ENCODE data around the gene HAT1.

Gene HAT1

GRCh38 chr2:171930385-171930784 lies 8.1 kb downstream of the HAT1 start:
- no peaks in the 10 kb centered on the region for H3K9me3 ChIP-seq (ENCODE audit: insufficient read depth, low read length, severe bottlenecking)
- ATAC-seq (ENCODE audit: insufficient read depth, low read depth) (no peak), DNase-seq (no peak)
- no peak for TF ChIP-seq EZH2 (IDR thresholded peaks at IDR 0.05; ENCODE audit: borderline replicate concordance, low read depth, low read length, severe bottlenecking)
- TF ChIP-seq CTCF (IDR thresholded peaks at IDR 0.05; ENCODE audit: borderline replicate concordance, extremely low read depth, low read length, poor library complexity, severe bottlenecking): no peak
- H3K79me2 ChIP-seq (ENCODE audit: insufficient read depth, low read length): peaks cover 98% of the 10 kb centered on the region
- H4K20me1 ChIP-seq (ENCODE audit: insufficient read depth, low read length): peaks cover 28% of the 10 kb centered on the region
- no peak overlapping the region for H2AFZ ChIP-seq (ENCODE audit: low read depth, low read length)
- no peaks in the 10 kb centered on the region for H3K27me3 ChIP-seq (ENCODE audit: insufficient read depth, low read length, poor library complexity)
- peaks cover 52% of the 10 kb centered on the region for H3K36me3 ChIP-seq (ENCODE audit: insufficient read depth, low read length)
- no peak overlapping the region for H3K27ac ChIP-seq (ENCODE audit: low read length)
- H3K9ac ChIP-seq (ENCODE audit: low read depth, low read length): no peak overlapping the region
- H3K4me3 ChIP-seq (ENCODE audit: low read depth in 1 of 2, low read length in 2 of 2): no peak overlapping the region
- H3K4me2 ChIP-seq (ENCODE audit: insufficient read depth, low read length): 0 out of 2 replicates have a peak overlapping the region, but pooled peaks have one; percentile 16
- H3K4me1 ChIP-seq (ENCODE audit: insufficient read depth, low read length): peaks cover 28% of the 10 kb centered on the region

- Histone ChIP-seq H3K27ac (ENCODE audit: low read length) (no peak overlapping the region), H3K4me3 (ENCODE audit: low read depth in 1 of 2, low read length in 2 of 2) (no peak overlapping the region), H2AFZ (ENCODE audit: low read depth, low read length) (no peak overlapping the region), H3K9me3 (ENCODE audit: insufficient read depth, low read length, severe bottlenecking) (no peaks in the 10 kb centered on the region), H3K4me2 (ENCODE audit: insufficient read depth, low read length) (no peak overlapping the region), H3K79me2 (ENCODE audit: insufficient read depth, low read length) (peaks cover 99% of the 10 kb centered on the region), H3K9ac (ENCODE audit: low read depth, low read length) (no peak overlapping the region), H3K27me3 (ENCODE audit: insufficient read depth, low read length, poor library complexity) (no peaks in the 10 kb centered on the region), H3K36me3 (ENCODE audit: insufficient read depth, low read length) (peaks cover 26% of the 10 kb centered on the region), H3K4me1 (ENCODE audit: insufficient read depth, low read length) (no peaks in the 10 kb centered on the region), H4K20me1 (ENCODE audit: insufficient read depth, low read length) (peaks cover 57% of the 10 kb centered on the region)
- ATAC-seq (ENCODE audit: insufficient read depth, low read depth) (no peak), DNase-seq (no peak)
- TF ChIP-seq EZH2 (IDR thresholded peaks at IDR 0.05; ENCODE audit: borderline replicate concordance, low read depth, low read length, severe bottlenecking) (no peak), CTCF (IDR thresholded peaks at IDR 0.05; ENCODE audit: borderline replicate concordance, extremely low read depth, low read length, poor library complexity, severe bottlenecking) (no peak)
These were observed 16.9 kb downstream of the HAT1 start for GRCh38 chr2:171939058-171939742.

GRCh38 chr2:171939743-171940071 lies 17.4 kb downstream of the HAT1 start:
- DNase-seq: no peak
- H3K4me1 ChIP-seq (ENCODE audit: insufficient read depth, low read length): no peaks in the 10 kb centered on the region

More at GRCh38 chr2:171939743-171940071, 17.4 kb downstream of the HAT1 start:
- ATAC-seq (ENCODE audit: insufficient read depth, low read depth): no peak
- Histone ChIP-seq H3K9me3 (ENCODE audit: insufficient read depth, low read length, severe bottlenecking) (no peaks in the 10 kb centered on the region), H3K27ac (ENCODE audit: low read length) (no peak overlapping the region), H3K4me3 (ENCODE audit: low read depth in 1 of 2, low read length in 2 of 2) (no peak overlapping the region), H2AFZ (ENCODE audit: low read depth, low read length) (no peak overlapping the region), H3K79me2 (ENCODE audit: insufficient read depth, low read length) (peaks cover 99% of the 10 kb centered on the region), H3K36me3 (ENCODE audit: insufficient read depth, low read length) (peaks cover 26% of the 10 kb centered on the region), H4K20me1 (ENCODE audit: insufficient read depth, low read length) (peaks cover 54% of the 10 kb centered on the region), H3K4me2 (ENCODE audit: insufficient read depth, low read length) (no peak overlapping the region), H3K9ac (ENCODE audit: low read depth, low read length) (no peak overlapping the region), H3K27me3 (ENCODE audit: insufficient read depth, low read length, poor library complexity) (no peaks in the 10 kb centered on the region)
- TF ChIP-seq EZH2 (IDR thresholded peaks at IDR 0.05; ENCODE audit: borderline replicate concordance, low read depth, low read length, severe bottlenecking) (no peak), CTCF (IDR thresholded peaks at IDR 0.05; ENCODE audit: borderline replicate concordance, extremely low read depth, low read length, poor library complexity, severe bottlenecking) (no peak)
